HG03432 (cell line): ENCODE results near the gene WEE1.
"Not testable (repeated sequence)": the region's sequence is repeated elsewhere in the genome, so short reads cannot be mapped to it uniquely, and the experiment has no call there.

Source experiments
- ATAC-seq: cut with Tn5 transposase; IDR thresholded peaks from one replicate; pipeline ENCODE4 v1.9.1; 2021; ENCODE audit warnings: mild to moderate bottlenecking, moderate library complexity; ENCODE audit not compliant: unreplicated experiment

Gene WEE1

DNA sequence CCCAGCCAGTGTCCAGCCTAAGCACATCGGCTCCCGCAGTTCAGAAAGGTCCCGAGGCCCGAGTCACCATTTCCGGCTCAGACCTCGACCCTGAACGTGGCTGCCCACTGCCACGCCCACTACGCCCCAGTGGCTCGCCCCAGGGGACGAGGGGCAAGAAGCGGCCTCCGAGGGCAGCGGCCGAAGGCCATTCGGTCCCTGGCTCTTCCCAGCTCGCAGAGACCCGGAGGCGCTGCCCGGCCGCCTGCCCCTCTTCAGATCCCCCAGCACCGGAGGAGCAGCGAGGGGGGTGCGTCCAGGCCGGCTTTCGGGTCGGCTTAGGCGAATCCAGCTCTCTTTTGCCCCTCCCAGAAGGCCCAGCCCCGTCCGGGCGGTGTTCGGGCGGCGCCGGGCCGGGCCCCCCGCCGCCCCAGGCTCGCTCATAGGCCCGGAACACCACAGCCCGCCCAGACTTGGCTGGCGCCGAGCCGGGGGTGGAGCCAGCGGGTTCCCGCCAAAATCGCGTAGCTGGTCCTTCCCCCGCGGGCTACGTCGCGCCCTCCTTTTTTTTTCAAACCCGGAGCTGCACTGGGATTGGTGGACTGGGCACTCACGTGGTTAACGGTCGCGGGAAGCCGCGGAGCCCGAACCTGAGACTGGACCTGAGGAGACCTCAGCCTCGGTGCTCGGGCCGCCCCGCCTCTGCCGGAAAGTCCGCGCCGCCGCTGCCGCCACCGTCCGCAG lies at the start of gene WEE1:
TSS of gene WEE1 (plus strand) at position 619 of the 723 bp plus-strand sequence. CDS start 264 bp downstream, outside the sequence.
- ATAC-seq: peak; percentile 90

DNA sequence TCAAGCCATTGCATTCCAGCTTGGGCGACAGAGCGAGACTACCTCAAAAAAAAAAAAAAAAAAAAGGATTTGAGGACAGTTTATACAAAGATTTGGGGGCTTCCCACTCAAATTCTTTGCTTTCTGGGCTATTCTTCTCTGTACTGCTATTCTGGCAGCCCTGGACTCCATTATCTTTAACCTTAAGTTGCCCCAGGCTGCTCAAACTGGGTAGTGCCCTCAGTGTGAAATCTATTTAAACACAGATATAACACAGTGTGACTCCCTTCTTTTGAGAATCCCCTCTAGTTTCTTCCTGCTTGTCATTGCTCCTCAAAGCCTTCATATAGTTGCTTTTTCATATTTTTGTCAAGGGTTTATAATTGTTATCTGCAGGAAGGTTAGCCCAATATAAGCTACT lies 49.5 kb upstream of the WEE1 start:
- ATAC-seq: no peak

- no peak for ATAC-seq
Measured at GRCh38 chr11:9525116-9525515, 48.4 kb upstream of the WEE1 start.

DNA sequence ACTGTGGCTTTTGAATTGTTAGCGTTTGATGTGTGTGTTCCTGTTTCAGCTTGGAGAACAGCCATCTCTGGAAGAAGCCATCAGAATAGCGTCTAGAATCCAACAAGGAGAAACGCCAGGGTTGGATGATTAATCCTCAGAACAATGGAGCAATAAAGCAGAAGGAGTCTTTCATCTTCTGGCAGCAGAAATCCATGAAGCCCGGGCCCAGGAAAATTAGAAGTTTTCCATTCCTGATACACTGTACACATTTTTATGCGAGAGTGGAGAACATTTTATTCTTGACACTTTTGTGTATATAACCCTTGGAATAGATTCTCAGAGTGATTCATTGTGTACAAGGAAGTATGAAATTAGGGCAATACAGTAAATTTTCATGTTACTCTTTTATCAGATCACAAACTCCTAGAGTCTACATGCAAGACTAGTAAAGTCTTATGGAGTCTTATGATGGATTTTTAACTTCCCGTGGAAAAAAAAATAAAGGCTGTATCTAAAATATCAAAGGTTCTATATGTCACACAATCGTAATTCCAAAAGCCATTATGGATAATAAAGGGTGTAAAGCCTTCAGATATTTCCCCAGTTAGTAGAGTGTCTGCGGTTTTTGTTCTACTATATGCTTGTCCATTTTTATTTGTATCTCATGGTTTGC lies 45.9 kb upstream of the WEE1 start:
- ATAC-seq: no peak

GRCh38 chr11:9528136-9528501 lies 45.4 kb upstream of the WEE1 start:
- ATAC-seq: no peak

DNA sequence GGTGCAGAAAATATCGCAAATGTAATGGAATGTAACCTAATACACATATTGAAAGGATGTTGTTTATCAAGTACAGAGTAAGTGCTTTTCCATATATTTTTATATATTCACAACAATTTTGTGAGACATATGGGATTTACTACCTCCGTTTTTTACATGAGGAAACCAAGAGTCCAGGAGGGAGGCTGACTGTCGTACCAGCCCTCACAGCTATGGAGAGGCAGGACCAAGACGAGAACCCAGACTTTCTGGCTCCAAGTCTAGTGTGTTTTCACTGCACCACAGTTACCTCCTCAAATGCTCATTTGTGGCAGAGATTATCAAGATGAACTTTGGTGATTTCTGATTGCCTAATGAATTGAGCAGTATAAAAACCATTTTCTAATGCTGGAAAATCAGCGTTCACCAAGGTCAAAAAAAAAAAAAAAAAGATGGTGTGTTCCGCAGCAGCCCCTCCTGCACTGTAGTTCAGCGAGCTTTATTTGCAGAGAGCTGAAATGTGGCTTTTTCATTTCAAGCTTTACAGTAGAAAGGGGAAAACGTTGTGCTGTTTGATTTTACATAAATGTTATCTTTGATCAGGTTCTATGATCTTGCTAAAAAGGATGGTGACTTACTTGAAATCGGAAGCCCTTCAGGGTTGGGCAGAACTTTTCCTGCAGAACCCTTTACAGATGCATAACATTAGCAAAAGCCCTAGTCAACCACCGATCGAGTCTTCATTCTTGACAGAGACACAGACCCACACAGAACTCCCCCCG lies 44.7 kb upstream of the WEE1 start:
- ATAC-seq: no peak

DNA sequence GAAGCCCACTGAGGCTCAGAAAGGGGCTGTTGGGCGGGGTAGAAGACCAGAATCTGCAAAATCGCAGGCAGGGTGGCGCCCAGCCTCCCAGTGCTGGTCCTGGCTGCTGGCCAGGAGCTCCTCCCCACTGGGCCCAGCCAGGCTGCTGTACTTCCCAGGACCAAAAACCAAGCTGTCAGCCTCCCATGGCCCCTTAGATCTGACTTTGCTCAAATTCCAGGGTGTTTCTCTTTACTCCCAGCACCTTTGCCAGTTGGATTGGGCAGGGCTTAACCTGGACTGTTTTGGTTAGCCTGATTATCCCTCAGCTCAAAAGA lies 44.2 kb upstream of the WEE1 start:
- no peak for ATAC-seq

GRCh38 chr11:9530020-9530621 lies 43.3 kb upstream of the WEE1 start:
- no peak for ATAC-seq

DNA sequence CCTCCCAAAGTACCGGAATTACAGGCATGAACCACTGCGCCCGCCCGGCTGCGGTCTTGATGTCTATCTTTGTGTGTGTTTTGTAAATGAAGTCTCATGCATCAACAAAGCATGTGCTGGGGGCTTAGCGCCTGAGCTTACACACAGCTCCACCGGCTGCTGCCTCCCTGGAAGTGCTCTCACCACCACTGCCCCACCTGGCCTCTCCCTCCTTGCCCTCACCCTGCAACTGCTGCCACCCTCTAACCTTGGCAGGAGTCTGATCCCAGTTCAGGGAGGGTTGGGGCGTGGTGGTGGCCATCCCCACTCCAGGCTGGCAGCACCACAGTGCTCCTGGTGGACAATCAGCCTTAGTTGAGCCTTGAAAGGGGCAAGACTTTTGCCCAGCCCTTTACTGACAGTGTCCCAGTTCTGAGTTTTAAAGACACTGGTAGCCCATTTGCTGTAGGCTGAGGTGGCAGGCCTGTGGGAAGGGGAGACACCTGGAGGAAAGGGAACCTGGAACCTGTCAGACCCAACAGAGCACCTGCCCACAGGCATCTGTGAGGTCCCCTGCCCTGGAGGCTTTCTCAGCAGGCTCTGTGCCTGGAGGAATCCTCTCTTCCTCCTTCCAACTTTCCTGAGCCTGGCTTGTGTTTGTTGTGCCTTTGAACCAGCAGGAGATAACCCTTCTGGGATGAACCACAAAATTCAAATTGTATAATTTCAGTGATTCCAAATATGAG lies 42.4 kb upstream of the WEE1 start:
- no peak for ATAC-seq

DNA sequence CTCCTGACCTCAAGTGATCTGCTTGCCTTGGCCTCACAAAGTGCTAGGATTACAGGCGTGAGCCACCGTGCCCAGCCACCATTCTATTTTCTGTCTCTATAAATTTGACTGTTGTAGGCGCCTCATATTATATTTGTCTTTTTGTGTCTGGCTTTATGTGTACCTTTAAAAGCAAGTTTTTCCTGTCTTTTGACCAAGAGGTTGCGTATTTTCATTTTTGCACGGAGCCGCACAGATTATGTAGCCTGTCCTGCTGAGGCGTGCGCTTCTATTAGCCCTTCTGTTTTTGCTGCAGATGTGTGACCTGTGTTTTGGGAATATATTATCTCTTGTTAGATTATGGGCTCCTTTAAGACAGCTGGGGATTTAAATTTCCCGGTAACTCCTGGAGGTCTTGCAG lies 40.4 kb upstream of the WEE1 start:
- no peak for ATAC-seq

- no peak for ATAC-seq
Measured at GRCh38 chr11:9533736-9534473, 39.6 kb upstream of the WEE1 start.

GRCh38 chr11:9535189-9535781 lies 38.2 kb upstream of the WEE1 start:
- no peak for ATAC-seq

DNA sequence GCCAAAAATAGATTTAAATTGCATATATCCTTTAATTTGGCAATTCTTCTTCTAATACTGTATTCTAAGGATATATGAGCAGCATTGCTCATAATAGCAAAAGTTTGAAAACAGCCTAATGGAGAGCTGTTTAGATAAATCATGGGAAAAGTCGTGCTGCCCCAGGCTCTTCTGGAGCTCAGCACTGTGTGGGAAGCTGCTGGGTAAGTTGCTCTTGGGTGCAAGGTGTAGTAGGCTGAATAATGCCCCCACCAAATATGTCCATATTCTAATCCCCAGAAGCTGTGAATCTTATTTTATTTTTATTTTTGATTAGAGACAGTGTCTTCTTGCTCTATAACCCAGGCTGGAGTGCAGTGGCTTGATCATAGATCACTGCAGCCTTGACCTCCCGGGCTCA lies 34.9 kb upstream of the WEE1 start:
- ATAC-seq: no peak

- ATAC-seq: not testable (repeated sequence)
Measured at GRCh38 chr11:9549216-9549615, 24.3 kb upstream of the WEE1 start.

GRCh38 chr11:9550191-9550628 lies 23.3 kb upstream of the WEE1 start:
- no peak for ATAC-seq

DNA sequence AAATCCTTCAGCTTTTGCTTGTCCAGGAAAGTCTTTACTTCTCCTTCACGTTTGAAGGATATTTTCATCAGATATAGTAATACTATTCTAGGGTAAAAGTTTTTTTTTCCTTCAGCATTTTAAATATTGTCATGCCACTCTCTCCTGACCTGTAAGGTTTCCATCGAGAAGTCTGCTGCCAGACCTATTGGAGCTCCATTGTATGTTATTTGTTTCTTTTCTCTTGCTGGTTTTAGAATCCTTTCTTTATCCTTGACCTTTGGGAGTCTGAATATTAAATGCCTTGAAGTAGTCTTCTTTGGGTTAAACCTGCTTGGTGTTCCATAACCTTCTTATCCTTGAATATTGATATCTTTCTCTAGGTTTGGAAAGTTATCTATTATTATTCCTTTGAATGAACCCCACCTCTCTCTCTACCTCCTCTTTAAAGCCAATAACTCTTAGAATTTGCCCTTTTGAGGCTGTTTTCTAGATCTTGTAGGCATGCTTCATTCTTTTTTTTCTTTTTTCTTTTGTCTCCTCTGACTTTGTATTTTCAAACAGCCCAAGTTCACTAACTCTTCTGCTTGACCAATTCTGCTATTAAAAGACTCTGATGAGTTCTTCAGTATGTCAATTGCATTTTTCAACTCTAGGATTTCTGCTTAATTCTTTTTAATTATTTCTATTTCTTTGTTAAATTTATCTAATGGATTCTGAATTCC lies 12.0 kb upstream of the WEE1 start:
- no peak for ATAC-seq

GRCh38 chr11:9562716-9563115 lies 10.8 kb upstream of the WEE1 start:
- ATAC-seq: no peak

GRCh38 chr11:9563196-9563730 lies 10.2 kb upstream of the WEE1 start:
- no peak for ATAC-seq
